Hepatocyte (in vitro differentiated cells): ENCODE results near the gene CORO1C. TPM values are rescaled to one million over a fixed set of nuclear protein-coding genes. Genes with fewer than 3 reads are reported as not detected.

ENCODE experiments used
- DNase-seq: peaks from one replicate; pipeline ENCODE4 v3.0.0-alpha.2; 2016; ENCODE audit warnings: low spot score
- H2AFZ ChIP-seq: fragments of 200-600 bp; sonication (generic); 2 replicates; pipeline ENCODE4 v1.6.0; 2016; ENCODE audit warnings: antibody characterized with exemption, mild to moderate bottlenecking
- H3K27ac ChIP-seq: fragments of 200-600 bp; sonication (generic); 2 replicates; pipeline ENCODE4 v1.5.1; 2016; ENCODE audit warnings: mild to moderate bottlenecking
- H3K27me3 ChIP-seq: fragments of 200-600 bp; sonication (generic); 2 replicates; pipeline ENCODE4 v1.6.1; 2016
- H3K36me3 ChIP-seq: fragments of 200-600 bp; sonication (generic); replicated peaks from 2 replicates; pipeline ENCODE4 v1.5.1; 2016; ENCODE audit warnings: low read depth; ENCODE audit not compliant: insufficient read depth
- H3K4me1 ChIP-seq: fragments of 200-600 bp; sonication (generic); 2 replicates; pipeline ENCODE4 v1.5.1; 2016; ENCODE audit warnings: mild to moderate bottlenecking, moderate library complexity; ENCODE audit not compliant: insufficient read depth
- H3K4me2 ChIP-seq: fragments of 200-600 bp; sonication (generic); 2 replicates; pipeline ENCODE4 v1.6.0; 2016
- H3K4me3 ChIP-seq: fragments of 200-600 bp; sonication (generic); 2 replicates; pipeline ENCODE4 v1.5.1; 2016; ENCODE audit warnings: mild to moderate bottlenecking
- H3K79me2 ChIP-seq: fragments of 200-600 bp; sonication (generic); 2 replicates; pipeline ENCODE4 v1.6.0; 2017; ENCODE audit warnings: mild to moderate bottlenecking
- H3K9me2 ChIP-seq: fragments of 200-600 bp; sonication (generic); replicated peaks from 2 replicates; pipeline ENCODE4 v1.6.0; 2017; ENCODE audit warnings: mild to moderate bottlenecking; ENCODE audit not compliant: insufficient read depth
- H3K9me3 ChIP-seq: fragments of 200-600 bp; sonication (generic); 2 replicates; pipeline ENCODE4 v1.5.1; 2016; ENCODE audit warnings: low read depth, mild to moderate bottlenecking
- H4K20me1 ChIP-seq: fragments of 200-600 bp; sonication (generic); 2 replicates; pipeline ENCODE4 v1.6.0; 2016; ENCODE audit warnings: mild to moderate bottlenecking; ENCODE audit not compliant: insufficient read depth, poor library complexity, severe bottlenecking
- CTCF ChIP-seq: fragments of 200-600 bp; sonication (generic); IDR thresholded peaks from 2 replicates; pipeline ENCODE4 v1.5.1; 2016; ENCODE audit warnings: antibody characterized with exemption, mild to moderate bottlenecking; ENCODE audit not compliant: poor library complexity
- EZH2 ChIP-seq: fragments of 200-600 bp; sonication (generic); IDR thresholded peaks from 2 replicates; pipeline ENCODE4 v1.6.1; 2016; ENCODE audit warnings: antibody characterized with exemption, mild to moderate bottlenecking, borderline replicate concordance
- EZH2phosphoT487 ChIP-seq: fragments of 200-600 bp; sonication (generic); IDR thresholded peaks from one replicate; pipeline ENCODE4 v1.6.1; 2018; ENCODE audit warnings: antibody characterized with exemption, mild to moderate bottlenecking, low read depth, moderate library complexity; ENCODE audit not compliant: unreplicated experiment, severe bottlenecking
- WGBS: methylation state at CpG from one replicate; pipeline ENCODE4 v1.1.6; 2016; ENCODE audit warnings: low lambda C conversion rate; ENCODE audit errors: missing lambda C conversion rate; 5-methylcytosine and 5-hydroxymethylcytosine counted together
- polyA plus RNA-seq: library from polyadenylated mRNA; unstranded; fragments of >200 nt; fragmentation: Nextera tagmentation; extraction: Ambion mirVana; gene quantifications from 2 replicates; pipeline ENCODE4 v1.2.1, GENCODE V29; 2016
- total RNA-seq: library from RNA; depleted of rRNA; stranded (reverse); fragments of >200 nt; gene quantifications from 2 replicates; pipeline ENCODE4 v1.2.3, GENCODE V29; 2014

Gene CORO1C
- 109 and 137 TPM in 2 replicates for total RNA-seq
- 76.5 and 110 TPM in 2 replicates for polyA plus RNA-seq

- H3K9me3 ChIP-seq, result no peaks in the 10 kb centered on the region
- no peaks in the 10 kb centered on the region for H3K9me2 ChIP-seq
- WGBS, result under 1% methylated on average over 56 of the region's 85 CpGs
- peaks cover 43% of the 10 kb centered on the region for H3K79me2 ChIP-seq
- peak within 1 kb of the TSS; percentile 99 for H3K27ac ChIP-seq
- peak within 1 kb of the TSS; percentile 81 for H3K4me2 ChIP-seq
- TF ChIP-seq CTCF, result peak; percentile 89
- no peak for TF ChIP-seq EZH2phosphoT487
- peak within 1 kb of the TSS; percentile 82 for H3K4me3 ChIP-seq
- peak; percentile 98 for DNase-seq
- H2AFZ ChIP-seq, result peak within 1 kb of the TSS; percentile 67
- peaks cover 31% of the 10 kb centered on the region for H4K20me1 ChIP-seq
- H3K27me3 ChIP-seq, result no peaks in the 10 kb centered on the region
- H3K4me1 ChIP-seq, result peaks cover 22% of the 10 kb centered on the region
- H3K36me3 ChIP-seq, result no peaks in the 10 kb centered on the region
Observed at GRCh38 chr12:108731105-108731865, at the start of gene CORO1C. TSS of gene CORO1C (minus strand) at chr12:108731518. CDS start at chr12:108701318, 30,200 bp downstream.

- Histone ChIP-seq H3K27me3 (no peaks in the 10 kb centered on the region), H3K4me3 (no peak overlapping the region), H3K27ac (no peak overlapping the region), H3K9me2 (no peaks in the 10 kb centered on the region), H4K20me1 (no peaks in the 10 kb centered on the region), H3K79me2 (no peaks in the 10 kb centered on the region), H3K9me3 (no peaks in the 10 kb centered on the region), H3K36me3 (no peaks in the 10 kb centered on the region), H2AFZ (no peak overlapping the region), H3K4me2 (no peak overlapping the region), H3K4me1 (no peaks in the 10 kb centered on the region)
- DNase-seq, result no peak
- TF ChIP-seq EZH2phosphoT487 (no peak), CTCF (no peak), EZH2 (no peak)
- WGBS, result 85% methylated on average over 9 of the region's 9 CpGs
Observed at GRCh38 chr12:108779998-108780688, 48.8 kb upstream of the CORO1C start.

GRCh38 chr12:108778053-108778452 lies 46.7 kb upstream of the CORO1C start:
- no peak overlapping the region for H3K4me2 ChIP-seq
- H3K27ac ChIP-seq, result no peak overlapping the region
- H3K9me2 ChIP-seq, result no peaks in the 10 kb centered on the region
- TF ChIP-seq EZH2phosphoT487, result no peak
- TF ChIP-seq EZH2, result no peak
- no peak for TF ChIP-seq CTCF
- H3K36me3 ChIP-seq, result no peaks in the 10 kb centered on the region
- H3K9me3 ChIP-seq, result no peaks in the 10 kb centered on the region
- H3K4me3 ChIP-seq, result no peak overlapping the region
- no peaks in the 10 kb centered on the region for H3K4me1 ChIP-seq
- 93% methylated on average over 2 of the region's 2 CpGs for WGBS
- H3K79me2 ChIP-seq, result no peaks in the 10 kb centered on the region
- H2AFZ ChIP-seq, result no peak overlapping the region
- no peak for DNase-seq
- no peaks in the 10 kb centered on the region for H3K27me3 ChIP-seq
- H4K20me1 ChIP-seq, result no peaks in the 10 kb centered on the region
